WTC11 (cell line): ENCODE results near the gene PDE6H. TPM values are rescaled to one million over a fixed set of nuclear protein-coding genes. Genes with fewer than 3 reads are reported as not detected.

ENCODE experiments used
- ATAC-seq: fragments of 200-7000 bp; cut with Tn5 transposase; 2 replicates; pipeline ENCODE4 v1.10.0; 2021; ENCODE audit warnings: mild to moderate bottlenecking, moderate library complexity
- CTCF ChIA-PET: fragments of 300-600 bp; sonication (Branson Sonifier 250); formaldehyde crosslinking; loops from one replicate; lab custom pipeline; 2021; ENCODE audit warnings: antibody characterized with exemption; lab: Charles Lee
- POLR2A ChIA-PET: fragments of 350-600 bp; sonication (Branson Sonifier 250); formaldehyde crosslinking; loops from one replicate; lab custom pipeline; 2021; ENCODE audit warnings: antibody characterized with exemption; lab: Charles Lee
- DNase-seq: peaks from one replicate; pipeline ENCODE4 v3.0.0; 2021; ENCODE audit warnings: low spot score
- H3K27ac Mint-ChIP-seq: 2 replicates; pipeline ENCODE4 v1.8.0; 2021; ENCODE audit warnings: mixed read lengths
- H3K27me3 Mint-ChIP-seq: 2 replicates; pipeline ENCODE4 v1.8.0; 2021; ENCODE audit warnings: low read depth, mild to moderate bottlenecking, moderate library complexity, mixed read lengths
- H3K36me3 Mint-ChIP-seq: 2 replicates; pipeline ENCODE4 v1.8.0; 2021; ENCODE audit warnings: mixed read lengths
- H3K4me1 Mint-ChIP-seq: 2 replicates; pipeline ENCODE4 v1.8.0; 2022; ENCODE audit warnings: mixed read lengths
- H3K4me3 Mint-ChIP-seq: 2 replicates; pipeline ENCODE4 v1.8.0; 2021; ENCODE audit warnings: mild to moderate bottlenecking, moderate library complexity, mixed read lengths
- H3K9me3 Mint-ChIP-seq: 2 replicates; pipeline ENCODE4 v1.8.0; 2021; ENCODE audit warnings: mixed read lengths
- CBFB ChIP-seq: sonication (generic); formaldehyde crosslinking; IDR thresholded peaks from 2 replicates; pipeline ENCODE4 v1.8.1; 2022; ENCODE audit warnings: mild to moderate bottlenecking, low read depth, missing genetic modification reagents
- CREB1 ChIP-seq: sonication (generic); formaldehyde crosslinking; IDR thresholded peaks from 2 replicates; pipeline ENCODE4 v1.8.0; 2023; ENCODE audit warnings: mild to moderate bottlenecking, missing genetic modification reagents
- ELF4 ChIP-seq: sonication (generic); formaldehyde crosslinking; IDR thresholded peaks from 2 replicates; pipeline ENCODE4 v1.8.1; 2022; ENCODE audit warnings: low read depth, mild to moderate bottlenecking, moderate library complexity, missing genetic modification reagents
- EMX1 ChIP-seq: fragments of 250-450 bp; sonication (Bioruptor Pico); IDR thresholded peaks from 2 replicates; pipeline ENCODE4 v1.8.0; 2021; ENCODE audit warnings: mild to moderate bottlenecking
- ESRRA ChIP-seq: sonication (generic); formaldehyde crosslinking; IDR thresholded peaks from 2 replicates; pipeline ENCODE4 v1.8.1; 2022; ENCODE audit warnings: mild to moderate bottlenecking, missing genetic modification reagents, borderline replicate concordance
- FOXP1 ChIP-seq: sonication (generic); formaldehyde crosslinking; IDR thresholded peaks from 2 replicates; pipeline ENCODE4 v1.8.0; 2022; ENCODE audit warnings: missing genetic modification reagents, mild to moderate bottlenecking, moderate library complexity, borderline replicate concordance
- GTF2I ChIP-seq: fragments of 250-450 bp; sonication (Bioruptor Pico); conservative IDR thresholded peaks from 2 replicates; pipeline ENCODE4 v1.4.0; 2021; ENCODE audit warnings: mild to moderate bottlenecking
- NFATC4 ChIP-seq: fragments of 250-450 bp; sonication (Bioruptor Pico); IDR thresholded peaks from 2 replicates; pipeline ENCODE4 v1.9.0; 2021; ENCODE audit warnings: mild to moderate bottlenecking
- NR2C2 ChIP-seq: sonication (generic); formaldehyde crosslinking; IDR thresholded peaks from 2 replicates; pipeline ENCODE4 v1.8.0; 2022; ENCODE audit warnings: mild to moderate bottlenecking, missing genetic modification reagents
- OVOL2 ChIP-seq: fragments of 250-450 bp; sonication (Bioruptor Pico); IDR thresholded peaks from 2 replicates; pipeline ENCODE4 v1.9.0; 2021; ENCODE audit warnings: mild to moderate bottlenecking, borderline replicate concordance
- RELA ChIP-seq: sonication (generic); formaldehyde crosslinking; IDR thresholded peaks from 2 replicates; pipeline ENCODE4 v1.8.1; 2022; ENCODE audit warnings: missing genetic modification reagents, mild to moderate bottlenecking, borderline replicate concordance
- SMAD4 ChIP-seq: sonication (generic); formaldehyde crosslinking; IDR thresholded peaks from 2 replicates; pipeline ENCODE4 v1.8.0; 2022; ENCODE audit warnings: mild to moderate bottlenecking, missing genetic modification reagents
- SOX15 ChIP-seq: fragments of 250-450 bp; sonication (Bioruptor Pico); IDR thresholded peaks from 2 replicates; pipeline ENCODE4 v1.9.0; 2021; ENCODE audit warnings: mild to moderate bottlenecking
- TEAD1 ChIP-seq: sonication (generic); formaldehyde crosslinking; IDR thresholded peaks from 2 replicates; pipeline ENCODE4 v1.8.0; 2022; ENCODE audit warnings: mild to moderate bottlenecking, missing genetic modification reagents
- TP53 ChIP-seq: sonication (generic); formaldehyde crosslinking; IDR thresholded peaks from 2 replicates; pipeline ENCODE4 v1.8.1; 2023; ENCODE audit warnings: mild to moderate bottlenecking, missing genetic modification reagents
- USF1 ChIP-seq: sonication (generic); formaldehyde crosslinking; IDR thresholded peaks from 2 replicates; pipeline ENCODE4 v1.8.0; 2022; ENCODE audit warnings: mild to moderate bottlenecking, missing genetic modification reagents
- ZNF263 ChIP-seq: sonication (generic); formaldehyde crosslinking; IDR thresholded peaks from 2 replicates; pipeline ENCODE4 v1.8.1; 2022; ENCODE audit warnings: low read depth, mild to moderate bottlenecking, moderate library complexity, missing genetic modification reagents
- ZNF423 ChIP-seq: fragments of 250-450 bp; sonication (Bioruptor Pico); IDR thresholded peaks from 2 replicates; pipeline ENCODE4 v2.1.2; 2022; ENCODE audit warnings: mild to moderate bottlenecking, moderate library complexity
- total RNA-seq: library from RNA; stranded (reverse); gene quantifications from 3 replicates; pipeline ENCODE4 v1.2.3, GENCODE V29; 2021
- TF ChIP-seq, protein P1 (sequence below): sonication (generic); formaldehyde crosslinking; IDR thresholded peaks from 2 replicates; pipeline ENCODE4 v1.8.1; 2023; ENCODE audit warnings: mild to moderate bottlenecking, missing genetic modification reagents
- TF ChIP-seq, protein P2 (sequence below): sonication (generic); formaldehyde crosslinking; IDR thresholded peaks from 2 replicates; pipeline ENCODE4 v1.8.1; 2023; ENCODE audit warnings: mild to moderate bottlenecking, missing genetic modification reagents, moderate library complexity
- TF ChIP-seq, protein P3 (sequence below): sonication (generic); formaldehyde crosslinking; IDR thresholded peaks from 2 replicates; pipeline ENCODE4 v1.8.0; 2022; ENCODE audit warnings: mild to moderate bottlenecking, missing genetic modification reagents
- TF ChIP-seq, protein P4 (sequence below): sonication (generic); formaldehyde crosslinking; IDR thresholded peaks from 2 replicates; pipeline ENCODE4 v1.8.0; 2023; ENCODE audit warnings: missing genetic modification reagents
- TF ChIP-seq, protein P5 (sequence below): sonication (generic); formaldehyde crosslinking; IDR thresholded peaks from 2 replicates; pipeline ENCODE4 v1.8.1; 2022; ENCODE audit warnings: low read depth, mild to moderate bottlenecking, moderate library complexity, missing genetic modification reagents, borderline replicate concordance
- TF ChIP-seq, protein P6 (sequence below): sonication (generic); formaldehyde crosslinking; IDR thresholded peaks from 2 replicates; pipeline ENCODE4 v1.8.1; 2022; ENCODE audit warnings: mild to moderate bottlenecking, missing genetic modification reagents, moderate library complexity, borderline replicate concordance

The PDE6H gene
- total RNA-seq, 1 experiment from 2014 or later = not detected

- ChIA-PET POLR2A (no interaction called here), CTCF (interaction anchor here (1.3 kb wide), 1 partner anchor 23 kb away, joined by 4 read pairs; no protein-coding TSS in a partner anchor)
- DNase-seq (no peak), ATAC-seq (no peak)
- Mint-ChIP-seq H3K9me3 (no peaks in the 10 kb centered on the region), H3K27me3 (no peaks in the 10 kb centered on the region), H3K36me3 (no peaks in the 10 kb centered on the region), H3K4me1 (peaks cover 41% of the 10 kb centered on the region), H3K27ac (peak overlapping the region; percentile 51), H3K4me3 (no peak overlapping the region)
- no peak for TF ChIP-seq OVOL2 (CRISPR knock-in tag)
- TF ChIP-seq, protein P1, sequence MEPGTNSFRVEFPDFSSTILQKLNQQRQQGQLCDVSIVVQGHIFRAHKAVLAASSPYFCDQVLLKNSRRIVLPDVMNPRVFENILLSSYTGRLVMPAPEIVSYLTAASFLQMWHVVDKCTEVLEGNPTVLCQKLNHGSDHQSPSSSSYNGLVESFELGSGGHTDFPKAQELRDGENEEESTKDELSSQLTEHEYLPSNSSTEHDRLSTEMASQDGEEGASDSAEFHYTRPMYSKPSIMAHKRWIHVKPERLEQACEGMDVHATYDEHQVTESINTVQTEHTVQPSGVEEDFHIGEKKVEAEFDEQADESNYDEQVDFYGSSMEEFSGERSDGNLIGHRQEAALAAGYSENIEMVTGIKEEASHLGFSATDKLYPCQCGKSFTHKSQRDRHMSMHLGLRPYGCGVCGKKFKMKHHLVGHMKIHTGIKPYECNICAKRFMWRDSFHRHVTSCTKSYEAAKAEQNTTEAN (CRISPR knock-in tag) = no peak
- TF ChIP-seq RELA (CRISPR knock-in tag) = no peak
- TF ChIP-seq, protein P2, sequence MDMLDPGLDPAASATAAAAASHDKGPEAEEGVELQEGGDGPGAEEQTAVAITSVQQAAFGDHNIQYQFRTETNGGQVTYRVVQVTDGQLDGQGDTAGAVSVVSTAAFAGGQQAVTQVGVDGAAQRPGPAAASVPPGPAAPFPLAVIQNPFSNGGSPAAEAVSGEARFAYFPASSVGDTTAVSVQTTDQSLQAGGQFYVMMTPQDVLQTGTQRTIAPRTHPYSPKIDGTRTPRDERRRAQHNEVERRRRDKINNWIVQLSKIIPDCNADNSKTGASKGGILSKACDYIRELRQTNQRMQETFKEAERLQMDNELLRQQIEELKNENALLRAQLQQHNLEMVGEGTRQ = no peak
- TF ChIP-seq ZNF423 (CRISPR knock-in tag) = no peak
- TF ChIP-seq, protein P3, sequence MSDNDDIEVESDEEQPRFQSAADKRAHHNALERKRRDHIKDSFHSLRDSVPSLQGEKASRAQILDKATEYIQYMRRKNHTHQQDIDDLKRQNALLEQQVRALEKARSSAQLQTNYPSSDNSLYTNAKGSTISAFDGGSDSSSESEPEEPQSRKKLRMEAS (CRISPR knock-in tag) = no peak
- no peak for TF ChIP-seq TEAD1
- TF ChIP-seq, protein P4, sequence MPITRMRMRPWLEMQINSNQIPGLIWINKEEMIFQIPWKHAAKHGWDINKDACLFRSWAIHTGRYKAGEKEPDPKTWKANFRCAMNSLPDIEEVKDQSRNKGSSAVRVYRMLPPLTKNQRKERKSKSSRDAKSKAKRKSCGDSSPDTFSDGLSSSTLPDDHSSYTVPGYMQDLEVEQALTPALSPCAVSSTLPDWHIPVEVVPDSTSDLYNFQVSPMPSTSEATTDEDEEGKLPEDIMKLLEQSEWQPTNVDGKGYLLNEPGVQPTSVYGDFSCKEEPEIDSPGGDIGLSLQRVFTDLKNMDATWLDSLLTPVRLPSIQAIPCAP = no peak
- TF ChIP-seq EMX1 (CRISPR knock-in tag) = no peak
- no peak for TF ChIP-seq NR2C2 (CRISPR knock-in tag)
- no peak for TF ChIP-seq CBFB (CRISPR knock-in tag)
Observed at GRCh38 chr12:14959463-14959862, 13.4 kb upstream of the PDE6H start.

DNA sequence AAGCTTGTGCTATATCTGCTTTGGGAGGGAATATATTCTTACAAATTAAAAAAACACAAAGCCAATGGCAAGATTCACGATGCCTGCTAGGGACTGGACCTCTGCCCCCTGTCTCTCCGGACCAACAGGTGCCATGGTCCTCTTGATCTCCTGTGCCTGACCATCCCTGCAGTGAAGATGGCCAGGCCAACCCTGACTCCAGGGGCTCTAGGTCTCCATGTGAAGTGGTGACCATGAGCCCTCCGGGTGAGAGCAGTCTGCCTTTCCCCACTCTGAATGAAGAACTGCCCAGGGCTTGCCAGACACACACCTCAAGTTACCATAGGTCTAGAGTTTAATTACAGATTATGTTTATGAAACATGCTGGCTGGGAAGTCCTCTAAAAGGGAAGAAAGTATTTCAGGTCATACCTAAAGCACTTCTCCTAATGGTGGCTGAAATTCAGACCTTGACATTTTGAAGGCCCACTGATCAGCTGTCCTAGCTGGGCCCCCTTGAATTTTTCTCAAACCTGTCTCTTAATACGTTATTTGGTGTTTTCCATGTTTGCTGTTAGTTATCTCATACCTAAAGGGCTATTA, 12.8 kb upstream of the PDE6H start:
- POLR2A ChIA-PET = no interaction called here
- no peak overlapping the region for H3K4me3 Mint-ChIP-seq

GRCh38 chr12:14960548-14961465, 12.0 kb upstream of the PDE6H start:
- CTCF ChIA-PET = no interaction called here
- H3K9me3 Mint-ChIP-seq = no peaks in the 10 kb centered on the region
- ATAC-seq = peak; percentile 73
- no peak for DNase-seq
- TF ChIP-seq, protein P5, sequence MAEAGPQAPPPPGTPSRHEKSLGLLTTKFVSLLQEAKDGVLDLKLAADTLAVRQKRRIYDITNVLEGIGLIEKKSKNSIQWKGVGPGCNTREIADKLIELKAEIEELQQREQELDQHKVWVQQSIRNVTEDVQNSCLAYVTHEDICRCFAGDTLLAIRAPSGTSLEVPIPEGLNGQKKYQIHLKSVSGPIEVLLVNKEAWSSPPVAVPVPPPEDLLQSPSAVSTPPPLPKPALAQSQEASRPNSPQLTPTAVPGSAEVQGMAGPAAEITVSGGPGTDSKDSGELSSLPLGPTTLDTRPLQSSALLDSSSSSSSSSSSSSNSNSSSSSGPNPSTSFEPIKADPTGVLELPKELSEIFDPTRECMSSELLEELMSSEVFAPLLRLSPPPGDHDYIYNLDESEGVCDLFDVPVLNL (CRISPR knock-in tag) = no peak
- TF ChIP-seq GTF2I (CRISPR knock-in tag) (no peak), FOXP1 (CRISPR knock-in tag) (no peak), TP53 (CRISPR knock-in tag) (no peak), NFATC4 (CRISPR knock-in tag) (no peak), ZNF263 (CRISPR knock-in tag) (no peak), SOX15 (no peak)
- TF ChIP-seq, protein P6, sequence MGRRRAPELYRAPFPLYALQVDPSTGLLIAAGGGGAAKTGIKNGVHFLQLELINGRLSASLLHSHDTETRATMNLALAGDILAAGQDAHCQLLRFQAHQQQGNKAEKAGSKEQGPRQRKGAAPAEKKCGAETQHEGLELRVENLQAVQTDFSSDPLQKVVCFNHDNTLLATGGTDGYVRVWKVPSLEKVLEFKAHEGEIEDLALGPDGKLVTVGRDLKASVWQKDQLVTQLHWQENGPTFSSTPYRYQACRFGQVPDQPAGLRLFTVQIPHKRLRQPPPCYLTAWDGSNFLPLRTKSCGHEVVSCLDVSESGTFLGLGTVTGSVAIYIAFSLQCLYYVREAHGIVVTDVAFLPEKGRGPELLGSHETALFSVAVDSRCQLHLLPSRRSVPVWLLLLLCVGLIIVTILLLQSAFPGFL = no peak
- no peaks in the 10 kb centered on the region for H3K27me3 Mint-ChIP-seq
- peaks cover 39% of the 10 kb centered on the region for H3K4me1 Mint-ChIP-seq
- H3K4me3 Mint-ChIP-seq = 0 out of 2 replicates have a peak overlapping the region, but pooled peaks have one; percentile 18
- H3K36me3 Mint-ChIP-seq = no peaks in the 10 kb centered on the region
- POLR2A ChIA-PET = no interaction called here
- no peak overlapping the region for H3K27ac Mint-ChIP-seq

More for the DNA sequence above, 12.8 kb upstream of the PDE6H start:
- no peaks in the 10 kb centered on the region for H3K36me3 Mint-ChIP-seq
- TF ChIP-seq CREB1 (no peak), ELF4 (CRISPR knock-in tag) (no peak), SOX15 (no peak), ZNF263 (CRISPR knock-in tag) (no peak), USF1 (CRISPR knock-in tag) (no peak), ESRRA (CRISPR knock-in tag) (no peak), SMAD4 (CRISPR knock-in tag) (no peak)
- CTCF ChIA-PET = interaction anchor here (1.3 kb wide), 1 partner anchor 23 kb away, joined by 4 read pairs; no protein-coding TSS in a partner anchor
- H3K27me3 Mint-ChIP-seq = no peaks in the 10 kb centered on the region
- DNase-seq = no peak
- no peaks in the 10 kb centered on the region for H3K9me3 Mint-ChIP-seq
- peaks cover 39% of the 10 kb centered on the region for H3K4me1 Mint-ChIP-seq
- ATAC-seq = no peak
- no peak overlapping the region for H3K27ac Mint-ChIP-seq
